ENCODE measurements around the gene TBC1D2.

GRCh38 chr9:98302150-98302549 lies 46.7 kb upstream of the TBC1D2 start:
- TF ChIP-seq POLR2AphosphoS5 (IDR thresholded peaks at IDR 0.05; ENCODE audit: borderline replicate concordance, low read depth, low read length) (no peak), FOXP2 (optimal IDR thresholded peaks at IDR 0.05; ENCODE audit: control extremely low read depth, extremely low read length, insufficient read depth) (no peak), EZH2 (IDR thresholded peaks at IDR 0.05) (no peak)

Measured in SK-N-MC (cell line).